OCI-LY1 (cell line): ENCODE data around the gene LMO1.

Experiments used
- EZH2 ChIP-seq: fragments of 200-600 bp; sonication (generic), shearing (Covaris generic); IDR thresholded peaks from 2 replicates; pipeline ENCODE4 v1.8.0; 2017; ENCODE audit warnings: borderline replicate concordance, mixed run types, mild to moderate bottlenecking, antibody characterized with exemption, low read length, moderate library complexity, mixed read lengths
- TF ChIP-seq, protein P1 (sequence below): fragments of 200-600 bp; sonication (generic), shearing (Covaris generic); IDR thresholded peaks from 2 replicates; pipeline ENCODE4 v1.5.1; 2017; ENCODE audit warnings: mild to moderate bottlenecking, antibody characterized with exemption, low read length, moderate library complexity, mixed read lengths

DNA sequence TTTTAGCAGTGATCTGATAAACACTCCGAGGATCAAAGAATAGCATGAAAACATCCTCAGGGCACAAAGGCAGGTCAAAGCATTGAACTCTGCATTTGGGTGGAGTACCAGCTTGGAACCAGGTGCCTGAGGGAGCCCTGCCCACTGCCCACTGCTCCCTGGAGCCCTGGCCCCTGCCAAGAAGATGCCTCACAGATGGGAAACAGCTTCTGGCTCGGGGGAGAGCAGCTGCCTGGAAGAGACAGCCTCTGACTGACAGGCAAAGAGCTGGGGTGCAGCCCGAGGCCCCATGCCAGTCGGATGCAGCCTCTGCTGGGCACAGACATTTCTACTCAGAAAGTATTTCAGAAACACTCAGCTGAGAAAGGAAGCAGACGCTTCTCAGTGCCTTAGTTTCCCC, 13.2 kb downstream of the LMO1 start:
- TF ChIP-seq, protein P1, sequence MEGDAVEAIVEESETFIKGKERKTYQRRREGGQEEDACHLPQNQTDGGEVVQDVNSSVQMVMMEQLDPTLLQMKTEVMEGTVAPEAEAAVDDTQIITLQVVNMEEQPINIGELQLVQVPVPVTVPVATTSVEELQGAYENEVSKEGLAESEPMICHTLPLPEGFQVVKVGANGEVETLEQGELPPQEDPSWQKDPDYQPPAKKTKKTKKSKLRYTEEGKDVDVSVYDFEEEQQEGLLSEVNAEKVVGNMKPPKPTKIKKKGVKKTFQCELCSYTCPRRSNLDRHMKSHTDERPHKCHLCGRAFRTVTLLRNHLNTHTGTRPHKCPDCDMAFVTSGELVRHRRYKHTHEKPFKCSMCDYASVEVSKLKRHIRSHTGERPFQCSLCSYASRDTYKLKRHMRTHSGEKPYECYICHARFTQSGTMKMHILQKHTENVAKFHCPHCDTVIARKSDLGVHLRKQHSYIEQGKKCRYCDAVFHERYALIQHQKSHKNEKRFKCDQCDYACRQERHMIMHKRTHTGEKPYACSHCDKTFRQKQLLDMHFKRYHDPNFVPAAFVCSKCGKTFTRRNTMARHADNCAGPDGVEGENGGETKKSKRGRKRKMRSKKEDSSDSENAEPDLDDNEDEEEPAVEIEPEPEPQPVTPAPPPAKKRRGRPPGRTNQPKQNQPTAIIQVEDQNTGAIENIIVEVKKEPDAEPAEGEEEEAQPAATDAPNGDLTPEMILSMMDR: no peak
- TF ChIP-seq EZH2: no peak
